Head of caudate nucleus (tissue), 42 donors: Measurements from ENCODE around the gene ITGB5.
A peak's percentile ranks its signal among the peaks of the same experiment; 100 is the strongest.
"Not testable (repeated sequence)": the region's sequence is repeated elsewhere in the genome, so short reads cannot be mapped to it uniquely, and the experiment has no call there.

ENCODE experiments used
- DNase-seq, 42 donors: peaks; one replicate each; pipeline versions ENCODE4 v3.0.0 to v3.0.0-alpha.2; 2020 to 2021; ENCODE audit warnings: mixed read lengths in 7 of 42
- intact Hi-C: fragments of 100-400 bp; cut with DNase I; formaldehyde crosslinking; loops from one replicate; pipeline ENCODE4 v1.15.0; 2022

ITGB5 gene

GRCh38 chr3:124800511-124801258 is 86.5 kb downstream of the ITGB5 start:
- DNase-seq: peak in 24 of 42 donors; percentile 14 to 75 (median 43)
- intact Hi-C loops: no loop called here

GRCh38 chr3:124800076-124800475 is 87.1 kb downstream of the ITGB5 start:
- no peak for DNase-seq
- intact Hi-C loops: no loop called here

GRCh38 chr3:124799676-124800075 is 87.5 kb downstream of the ITGB5 start:
- intact Hi-C loops: no loop called here
- DNase-seq: no peak

- DNase-seq: no peak
- intact Hi-C loops: no loop called here
Measured at GRCh38 chr3:124797426-124797945, 89.7 kb downstream of the ITGB5 start.

GRCh38 chr3:124796477-124796876 is 90.7 kb downstream of the ITGB5 start:
- intact Hi-C loops: no loop called here
- DNase-seq: no peak

- intact Hi-C loops: no loop called here
Measured at GRCh38 chr3:124793054-124793739, 94.0 kb downstream of the ITGB5 start.

GRCh38 chr3:124792341-124793040 is 94.7 kb downstream of the ITGB5 start:
- intact Hi-C loops: no loop called here
- no peak for DNase-seq

More at GRCh38 chr3:124793054-124793739, 94.0 kb downstream of the ITGB5 start:
- no peak for DNase-seq

- intact Hi-C loops: no loop called here
- DNase-seq: peak in 37 of 42 donors; percentile 18 to 85 (median 58)
Measured at GRCh38 chr3:124791639-124792151, 95.5 kb downstream of the ITGB5 start.

GRCh38 chr3:124791142-124791541 is 96.0 kb downstream of the ITGB5 start:
- no peak for DNase-seq

GRCh38 chr3:124789103-124789502 is 98.1 kb downstream of the ITGB5 start:
- intact Hi-C loops, DNase-seq: not testable (repeated sequence)

More at GRCh38 chr3:124791142-124791541, 96.0 kb downstream of the ITGB5 start:
- intact Hi-C loops: no loop called here

- no peak for DNase-seq
- intact Hi-C loops: no loop called here
Measured at GRCh38 chr3:124788254-124788745, 98.9 kb downstream of the ITGB5 start.

- DNase-seq: peak in 2 of 42 donors; percentile 37 to 60
- intact Hi-C loops: no loop called here
Measured at GRCh38 chr3:124787476-124788195, 99.5 kb downstream of the ITGB5 start.

GRCh38 chr3:124786511-124787241 is 100.5 kb downstream of the ITGB5 start:
- intact Hi-C loops: no loop called here
- no peak for DNase-seq

- DNase-seq: no peak
- intact Hi-C loops: no loop called here
Measured at GRCh38 chr3:124785973-124786372, 101.2 kb downstream of the ITGB5 start.

- peak in 2 of 42 donors; percentile 42 to 51 for DNase-seq
- intact Hi-C loops: no loop called here
Measured at GRCh38 chr3:124784686-124785382, 102.3 kb downstream of the ITGB5 start.

- no peak for DNase-seq
Measured at GRCh38 chr3:124783696-124784095, 103.5 kb downstream of the ITGB5 start.

GRCh38 chr3:124782377-124782712 is 104.8 kb downstream of the ITGB5 start:
- intact Hi-C loops, DNase-seq: not testable (repeated sequence)

More at GRCh38 chr3:124783696-124784095, 103.5 kb downstream of the ITGB5 start:
- intact Hi-C loops: no loop called here
